DLD1 (cell line): ENCODE results near the gene C7orf25.

Source experiments
- in situ Hi-C: cut with HindIII; loops from 2 replicates; pipeline ENCODE4 v1.10.0; 2017; ENCODE audit warnings: low sequenced_read_pairs

The C7orf25 gene

DNA sequence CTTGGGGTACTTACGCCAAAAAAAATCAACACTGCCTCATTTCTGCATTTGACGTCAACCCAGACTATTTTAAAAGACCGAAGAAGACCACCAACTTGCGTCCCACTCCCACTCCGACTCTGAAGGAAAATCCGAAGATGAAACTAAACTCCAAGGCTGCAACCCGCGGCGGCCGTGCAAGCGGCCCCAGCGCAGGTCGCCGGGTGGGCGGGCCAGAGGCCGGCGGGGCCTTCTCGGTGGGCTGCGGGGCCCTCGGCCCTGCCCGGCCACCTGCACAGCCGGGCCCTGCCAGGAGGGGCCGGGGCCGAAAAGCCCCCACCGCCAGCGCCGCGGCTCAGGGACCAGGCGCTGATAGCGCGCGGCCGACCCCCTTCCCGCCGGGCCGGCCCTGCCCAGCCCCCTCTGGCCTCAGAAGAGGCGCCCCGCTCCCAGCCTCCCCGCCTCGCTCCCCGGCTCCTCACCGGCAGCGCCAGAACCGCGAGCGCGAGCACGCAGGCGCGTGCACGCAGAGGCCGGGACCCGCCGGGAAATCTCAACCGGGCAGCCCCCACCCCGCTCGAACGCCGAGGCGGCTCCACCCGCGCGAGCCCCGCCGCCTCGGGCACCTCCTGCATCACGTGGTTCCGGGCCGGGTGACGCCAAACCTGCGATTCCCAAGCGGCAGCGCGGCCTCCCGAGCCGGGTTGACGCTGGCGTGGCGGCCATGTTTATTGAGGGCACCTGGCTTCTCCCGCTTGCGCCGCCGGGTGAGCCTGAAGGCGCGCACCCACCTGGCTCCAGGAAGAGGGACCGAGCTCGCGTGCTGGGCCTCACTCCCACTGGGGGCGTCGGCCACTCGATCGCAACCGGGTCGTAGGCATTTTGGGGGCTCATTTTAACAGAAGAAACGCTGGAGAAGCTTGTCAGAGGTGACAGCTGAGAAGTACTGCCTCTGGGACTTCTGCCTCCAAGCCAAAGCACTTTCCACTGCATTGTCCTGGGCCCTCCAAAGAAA, at the start of gene C7orf25:
Gene C7orf25, minus strand, starts transcription at position 617 of the 994 bp plus-strand sequence. CDS start 1,170 bp downstream, outside the sequence.
- in situ Hi-C loops = no loop called here

- in situ Hi-C loops = no loop called here
These were observed 49.3 kb upstream of the C7orf25 start for GRCh38 chr7:42961170-42961569.

DNA sequence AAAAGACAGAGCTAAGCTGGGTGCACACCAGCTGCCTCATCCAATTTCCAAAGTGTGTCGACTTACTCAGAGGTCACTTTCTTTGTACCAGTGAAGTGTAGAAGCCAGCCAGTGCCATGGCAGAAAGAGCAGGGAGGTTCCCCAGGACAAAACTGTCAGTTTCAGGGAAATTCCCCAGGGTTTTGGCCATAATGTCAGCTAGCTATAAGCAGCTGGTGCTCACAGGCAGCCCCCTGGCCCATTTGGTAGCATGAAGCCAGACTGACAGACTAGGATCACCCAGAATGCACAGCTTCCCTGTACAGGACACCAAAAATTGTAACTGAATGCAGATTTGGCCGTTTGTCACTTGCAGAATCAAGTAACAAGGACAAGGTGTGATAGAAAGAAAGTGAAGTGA, 48.9 kb upstream of the C7orf25 start:
- in situ Hi-C loops = no loop called here

GRCh38 chr7:42959549-42959948, 47.7 kb upstream of the C7orf25 start:
- in situ Hi-C loops = no loop called here

GRCh38 chr7:42956062-42956461, 44.2 kb upstream of the C7orf25 start:
- in situ Hi-C loops = no loop called here

DNA sequence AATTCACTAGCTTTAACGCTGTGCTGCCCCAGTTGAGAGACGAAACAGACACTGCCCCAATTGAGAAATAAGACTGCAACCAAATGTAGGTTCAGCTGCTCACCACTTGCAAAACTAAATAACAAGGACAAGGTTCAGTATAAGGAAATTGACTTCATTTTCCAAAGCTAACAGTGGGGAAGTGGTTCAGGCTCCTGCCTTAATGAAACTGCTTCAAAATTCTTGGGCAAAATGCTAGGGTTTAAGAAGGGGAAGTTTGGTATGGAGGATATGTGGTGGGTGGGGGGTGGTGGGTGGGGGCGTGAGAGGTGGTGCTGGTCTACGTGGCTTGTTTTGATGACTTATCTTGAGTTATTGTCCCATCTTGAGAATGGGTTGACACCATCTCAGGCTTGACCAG, 42.1 kb upstream of the C7orf25 start:
- in situ Hi-C loops = no loop called here

DNA sequence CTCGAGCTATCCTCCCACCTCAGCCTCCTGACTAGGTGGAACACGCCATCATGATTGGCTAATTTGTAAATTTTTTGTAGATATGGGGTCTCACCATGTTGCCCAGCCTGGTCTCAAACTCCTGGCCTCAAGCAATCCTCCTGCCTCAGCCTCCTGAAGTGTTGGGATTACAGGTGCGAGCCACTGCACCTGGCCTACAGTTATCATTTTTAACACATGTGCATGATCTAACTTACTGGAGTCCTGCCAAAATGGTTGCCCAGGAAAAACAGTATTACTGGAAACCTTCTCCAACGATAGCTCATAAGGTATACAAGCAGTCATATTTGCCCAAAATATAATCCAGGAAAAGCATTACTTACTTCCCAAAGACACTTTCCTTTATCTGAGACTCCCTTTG, 40.5 kb upstream of the C7orf25 start:
- in situ Hi-C loops = no loop called here

DNA sequence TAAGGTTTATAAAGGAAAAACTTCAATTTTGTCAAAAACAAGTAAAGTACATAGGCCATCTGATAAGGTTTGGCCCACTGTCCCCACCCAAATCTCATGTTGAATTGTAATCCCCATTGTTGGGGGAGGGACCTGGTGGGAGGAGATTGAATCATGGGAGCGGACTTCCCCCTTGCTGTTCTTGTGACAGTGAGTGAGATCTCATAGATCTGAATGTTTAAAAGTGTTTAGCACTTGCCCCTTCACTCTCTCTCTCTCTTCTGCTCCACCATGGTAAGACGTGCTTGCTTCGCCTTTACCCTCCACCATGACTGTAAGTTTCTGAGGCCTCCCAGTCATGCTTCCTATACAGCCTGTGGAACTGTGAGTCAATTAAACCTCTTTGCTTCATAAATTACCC, 38.5 kb upstream of the C7orf25 start:
- in situ Hi-C loops = no loop called here

DNA sequence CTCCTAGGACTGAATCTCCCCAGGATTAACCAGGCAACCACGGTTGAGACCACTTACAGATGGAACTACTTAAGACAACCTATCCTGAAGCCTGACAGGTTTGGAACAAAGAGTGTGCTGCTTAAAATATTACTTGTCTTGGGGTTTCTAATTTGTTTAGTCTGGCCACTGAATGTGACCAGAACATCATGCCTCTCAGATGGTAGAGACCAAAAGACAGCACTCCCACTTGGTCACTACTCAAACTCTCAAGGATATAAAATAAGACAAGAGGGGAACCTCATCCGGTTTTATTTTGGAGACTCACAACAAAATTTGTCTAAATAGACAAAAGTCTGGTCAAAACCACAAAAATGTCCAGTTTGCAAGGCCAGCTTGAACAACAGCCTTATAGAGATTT, 35.7 kb upstream of the C7orf25 start:
- in situ Hi-C loops = no loop called here

DNA sequence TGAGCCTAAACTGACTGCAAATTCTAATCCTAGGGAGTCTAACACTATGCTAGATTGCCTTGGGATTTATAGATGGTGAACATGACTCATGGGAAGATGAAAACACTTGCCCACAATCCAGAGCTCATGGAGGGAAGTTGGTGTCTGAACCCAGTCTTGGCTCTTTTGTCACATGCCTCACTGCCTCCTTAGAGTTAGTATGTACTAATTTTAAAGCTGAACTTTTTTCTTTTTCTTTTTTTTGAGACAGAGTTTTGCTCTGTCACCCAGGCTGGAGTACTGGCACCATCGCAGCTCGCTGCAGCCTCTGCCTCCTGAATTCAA, 34.7 kb upstream of the C7orf25 start:
- in situ Hi-C loops = no loop called here

DNA sequence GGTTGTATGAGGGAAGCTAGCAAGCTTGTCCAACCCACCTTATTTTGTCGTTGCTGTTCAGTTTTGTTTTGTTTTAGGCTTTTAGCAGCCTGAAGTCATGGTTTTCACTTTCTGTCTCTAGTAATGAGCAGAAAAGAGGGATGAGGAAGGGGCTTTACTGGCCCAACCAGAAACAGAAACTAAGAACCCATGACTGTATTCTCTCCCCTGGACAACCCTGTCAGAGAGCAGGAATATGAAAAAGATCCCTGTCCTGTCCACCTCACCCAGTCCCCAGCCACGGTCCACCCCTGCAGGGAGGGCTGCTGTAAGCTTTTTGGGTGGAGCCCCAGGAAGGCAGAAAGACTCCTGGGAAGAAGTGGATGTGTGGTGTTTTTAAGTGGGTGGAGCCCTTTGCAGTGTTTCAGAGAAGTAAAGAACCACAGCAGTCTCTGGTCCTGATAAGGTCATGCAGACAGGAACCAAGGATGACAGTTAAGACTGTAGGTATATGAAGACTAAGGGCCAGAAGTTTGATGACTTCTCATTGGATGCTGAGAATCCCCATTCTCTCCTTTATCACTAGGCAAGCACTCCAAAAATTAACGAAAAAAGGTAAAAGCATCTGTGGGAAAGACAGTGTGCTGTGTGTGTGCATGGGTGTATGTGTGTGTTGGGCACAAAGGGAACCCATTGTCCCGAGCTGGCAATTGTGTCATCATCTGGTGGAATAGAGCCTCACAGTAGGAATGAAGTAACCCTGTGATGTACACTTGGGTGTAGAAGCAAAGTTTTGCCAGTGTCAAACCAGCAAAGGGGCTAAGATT, 34.2 kb upstream of the C7orf25 start:
- in situ Hi-C loops = no loop called here

- in situ Hi-C loops = no loop called here
These were observed 29.3 kb upstream of the C7orf25 start for GRCh38 chr7:42940985-42941847.

DNA sequence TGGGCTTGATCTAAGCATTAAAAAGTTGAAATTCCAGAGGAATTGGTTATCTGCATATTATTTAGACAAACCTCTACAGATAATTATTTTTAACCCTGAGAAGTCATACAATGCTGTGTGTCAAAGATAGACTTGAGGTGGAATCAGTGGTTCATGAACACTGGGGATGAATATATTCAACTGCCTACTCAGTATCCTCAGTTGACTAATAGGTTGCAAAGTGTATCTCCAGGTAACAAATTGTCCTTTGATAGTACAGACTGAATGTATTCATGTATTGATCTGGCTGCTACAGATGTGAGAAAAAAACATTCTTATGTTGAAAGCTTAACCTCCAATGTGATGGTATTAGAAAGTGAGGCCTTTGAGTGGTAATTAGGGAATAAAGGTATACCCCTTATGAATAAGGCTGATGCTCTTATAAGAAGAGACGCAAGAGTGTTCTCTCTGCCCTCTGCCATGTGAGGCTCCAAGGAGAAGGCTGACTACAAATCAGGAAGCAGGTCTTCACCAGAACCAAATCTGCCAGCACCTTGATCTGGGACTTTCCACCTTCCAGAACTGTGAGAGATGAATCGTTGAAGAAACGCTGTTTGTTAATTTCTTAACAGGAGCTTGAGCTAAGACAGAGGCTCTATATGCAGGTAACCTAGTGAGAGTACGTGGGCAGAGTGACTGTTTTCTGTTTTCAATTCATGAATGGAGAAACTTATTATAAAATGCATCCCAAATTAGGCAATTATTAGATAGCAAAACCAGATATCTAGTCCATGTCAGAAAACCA, 27.8 kb upstream of the C7orf25 start:
- in situ Hi-C loops = loop anchor here (10.0 kb wide), 1 partner anchor 315 kb away; no protein-coding TSS in a partner anchor

DNA sequence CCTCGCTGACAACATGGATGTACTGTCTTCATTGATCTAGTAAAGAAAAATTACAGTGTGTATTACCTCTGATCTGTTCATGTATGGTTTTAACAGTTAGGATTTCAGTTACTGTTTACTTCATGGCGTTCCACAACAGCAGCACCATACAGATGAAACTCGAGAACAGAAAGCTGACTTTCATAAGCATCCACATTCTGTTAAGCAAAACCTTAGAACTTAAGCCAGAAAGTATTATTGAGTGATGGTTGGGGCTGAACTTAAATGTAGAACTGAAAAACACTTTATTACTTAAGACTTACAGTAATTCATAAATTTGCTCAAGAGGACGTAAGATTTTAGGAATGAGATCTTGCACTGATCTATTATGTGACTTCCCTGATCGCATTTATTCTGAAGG, 24.0 kb upstream of the C7orf25 start:
- in situ Hi-C loops = loop anchor here (10.0 kb wide), 1 partner anchor 319 kb away; no protein-coding TSS in a partner anchor

DNA sequence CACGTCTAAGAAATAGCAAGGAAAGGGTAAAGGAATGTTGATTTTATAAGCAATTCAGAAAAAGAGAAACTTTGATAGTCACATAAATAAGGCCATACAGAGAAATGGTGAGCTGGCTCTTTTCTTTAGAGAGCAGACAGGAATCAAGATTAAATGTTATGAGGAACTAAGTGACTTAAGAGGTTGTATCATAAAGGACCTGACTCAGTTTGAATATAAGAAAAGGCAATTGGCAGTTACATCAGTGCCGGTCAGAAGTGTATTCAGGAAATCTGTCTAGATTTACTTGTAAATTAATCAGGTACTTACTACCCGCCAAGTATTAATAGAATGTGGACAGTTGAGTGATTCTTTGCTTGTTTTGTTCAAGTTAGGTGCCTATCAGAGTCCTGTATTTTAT, 22.4 kb upstream of the C7orf25 start:
- in situ Hi-C loops = loop anchor here (10.0 kb wide), 1 partner anchor 321 kb away; no protein-coding TSS in a partner anchor

DNA sequence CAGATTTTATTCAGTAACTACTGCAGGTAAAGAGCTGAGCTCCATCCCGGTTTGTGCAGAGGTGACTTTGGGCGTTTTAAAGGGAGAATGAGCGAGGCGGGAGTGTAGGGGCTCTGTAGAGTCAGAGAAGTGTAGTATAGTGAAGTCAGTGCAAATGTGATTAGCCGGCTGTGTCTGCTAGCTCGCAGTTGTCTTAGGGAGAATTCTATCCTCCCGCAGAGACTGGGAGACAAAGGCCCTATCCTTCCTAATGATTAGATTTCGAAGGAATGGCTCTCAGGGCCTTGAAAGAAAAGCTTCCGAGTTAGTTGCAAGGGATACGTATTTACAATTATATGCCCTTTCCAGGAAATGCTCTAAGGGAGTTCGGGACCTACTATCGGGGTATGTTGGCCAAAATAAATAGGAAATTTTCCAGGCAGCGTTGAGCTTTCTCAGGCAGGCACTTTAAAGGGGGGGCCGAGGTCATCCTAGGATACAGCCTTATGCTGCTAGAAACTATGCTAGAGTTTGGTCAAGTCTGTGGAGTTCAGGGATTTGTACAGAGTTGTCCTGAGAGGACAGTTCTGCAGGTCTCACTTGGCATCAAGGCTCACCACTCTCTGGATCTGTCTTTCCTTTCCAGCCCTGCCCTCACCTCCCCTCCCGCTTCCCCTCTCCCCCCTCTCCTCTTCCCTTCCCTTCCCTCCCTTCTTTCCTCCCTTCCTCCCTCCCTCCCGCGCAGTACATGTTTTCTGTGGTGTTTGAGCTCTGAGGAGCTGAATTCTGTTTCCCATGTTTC, 21.1 kb upstream of the C7orf25 start:
- in situ Hi-C loops = loop anchor here (10.0 kb wide), 1 partner anchor 322 kb away; no protein-coding TSS in a partner anchor

GRCh38 chr7:42931834-42932651, 20.2 kb upstream of the C7orf25 start, which contains the start of the genes MRPL32 and PSMA2:
Gene MRPL32 (plus strand): TSS chr7:42932376. CDS start chr7:42932387, 11 bp downstream.
Gene PSMA2 (minus strand): TSS chr7:42932174. CDS start chr7:42932158, 16 bp downstream.
- in situ Hi-C loops = loop anchor here (10.0 kb wide), 1 partner anchor 323 kb away; no protein-coding TSS in a partner anchor

- in situ Hi-C loops = loop anchor here (10.0 kb wide), 1 partner anchor 323 kb away; no protein-coding TSS in a partner anchor
These were observed 19.6 kb upstream of the C7orf25 start for GRCh38 chr7:42931447-42931833.
